Measurements from ENCODE around the gene C10orf105.

DNA sequence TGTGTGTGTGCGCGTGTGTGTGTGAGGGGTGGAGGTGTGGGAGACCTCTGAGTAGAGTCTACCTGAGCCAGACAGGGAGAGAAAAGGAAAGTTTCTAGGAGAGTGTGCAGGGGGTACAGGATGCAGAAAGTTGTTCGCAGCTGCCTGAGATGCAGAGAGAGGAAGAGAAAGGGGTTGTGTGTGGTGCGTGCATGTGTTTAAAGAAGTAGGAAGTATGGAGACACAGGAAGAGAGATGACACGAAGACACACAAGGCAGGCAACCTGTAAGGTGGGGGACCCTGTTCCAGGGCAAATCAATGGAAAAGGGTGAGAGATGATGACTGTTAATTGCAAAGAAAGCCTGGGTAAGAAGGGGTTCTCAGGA lies 52.2 kb downstream of the C10orf105 start:
- TF ChIP-seq EP300 (IDR thresholded peaks at IDR 0.05) (no peak), POLR2A (IDR thresholded peaks at IDR 0.05; ENCODE audit: low read depth) (no peak)

Data from esophagus muscularis mucosa (tissue), 2 donors.